T-cell (primary cell): Measurements from ENCODE around the gene DST. TPM values are rescaled to one million over a fixed set of nuclear protein-coding genes. Genes with fewer than 3 reads are reported as not detected.

ENCODE experiments used
- ATAC-seq, 4 experiments: fragments of 200-7000 bp in 3 of 4; fragments of 150-1000 bp in 1 of 4; cut with Tn5 transposase; replicated peaks in 1 of 4; 1 replicate in 3 of 4; 2 replicates in 1 of 4; pipeline ENCODE4 v1.10.0; 2021; ENCODE audit warnings: moderate library complexity in 3 of 4, mild to moderate bottlenecking in 2 of 4, moderate number of reproducible peaks in 1 of 4
- CTCF ChIA-PET, 2 donors: fragments of 300-600 bp; sonication (Branson Sonifier 250); formaldehyde crosslinking; loops; one replicate each; lab custom pipeline; 2022; ENCODE audit warnings: antibody characterized with exemption in 2 of 2; lab: Charles Lee
- POLR2A ChIA-PET, 2 donors: fragments of 300-600 bp; sonication (Branson Sonifier 250); formaldehyde crosslinking; loops; one replicate each; lab custom pipeline; 2022; ENCODE audit warnings: antibody characterized with exemption in 2 of 2; lab: Charles Lee
- DNase-seq, 35 experiments: peaks; one replicate each; pipeline versions ENCODE4 v3.0.0 to v3.0.0-alpha.2; 2013 to 2023
- H3K27ac ChIP-seq: one replicate; pipeline ENCODE4 v1.5.1; 2013; ENCODE audit warnings: low read length
- H3K27me3 ChIP-seq, 2 experiments: replicated peaks in 1 of 2; 1 replicate in 1 of 2; 2 replicates in 1 of 2; pipeline versions ENCODE4 v1.6.1 to v1.7.0; 2013; ENCODE audit warnings: low read length in 1 of 2, mixed read lengths in 1 of 2; ENCODE audit not compliant: control insufficient read depth in 2 of 2, insufficient read depth in 2 of 2; ENCODE audit errors: extremely low read depth in 1 of 2
- H3K36me3 ChIP-seq, 2 donors: 1 replicate in 1 of 2; 2 replicates in 1 of 2; pipeline versions ENCODE4 v1.6.1 to v1.7.0; 2013; ENCODE audit warnings: low read length in 1 of 2; ENCODE audit not compliant: control insufficient read depth in 2 of 2, insufficient read depth in 1 of 2; ENCODE audit errors: extremely low read depth in 1 of 2
- H3K4me1 ChIP-seq, 2 experiments: 1 replicate in 1 of 2; 2 replicates in 1 of 2; pipeline versions ENCODE4 v1.6.1 to v1.7.0; 2013; ENCODE audit warnings: low read length in 2 of 2, mixed read lengths in 1 of 2; ENCODE audit not compliant: insufficient read depth in 2 of 2, control insufficient read depth in 1 of 2; ENCODE audit errors: extremely low read depth in 1 of 2
- H3K4me3 ChIP-seq, 2 donors: 1 replicate in 1 of 2; 2 replicates in 1 of 2; pipeline versions ENCODE4 v1.5.1 to v1.7.0; 2013; ENCODE audit warnings: mild to moderate bottlenecking in 2 of 2, low read length in 1 of 2, moderate library complexity in 1 of 2; ENCODE audit not compliant: control insufficient read depth in 1 of 2; ENCODE audit errors: extremely low read depth in 1 of 2
- H3K9me3 ChIP-seq: 2 replicates; pipeline ENCODE4 v1.7.0; 2013
- H3K27ac Mint-ChIP-seq, 2 donors: one replicate each; pipeline ENCODE4 v1.8.0; 2020 to 2021; ENCODE audit warnings: mild to moderate bottlenecking in 2 of 2, mixed read lengths in 2 of 2
- H3K27me3 Mint-ChIP-seq, 2 donors: one replicate each; pipeline ENCODE4 v1.8.0; 2021 to 2022; ENCODE audit warnings: mixed read lengths in 2 of 2
- H3K36me3 Mint-ChIP-seq: one replicate; pipeline ENCODE4 v1.8.0; 2021; ENCODE audit warnings: mixed read lengths
- H3K4me1 Mint-ChIP-seq, 3 donors: one replicate each; pipeline ENCODE4 v1.8.0; 2020 to 2022; ENCODE audit warnings: mixed read lengths in 3 of 3, mild to moderate bottlenecking in 1 of 3
- H3K4me3 Mint-ChIP-seq, 3 donors: one replicate each; pipeline ENCODE4 v1.8.0; 2020 to 2022; ENCODE audit warnings: mild to moderate bottlenecking in 3 of 3, mixed read lengths in 3 of 3, moderate library complexity in 3 of 3
- H3K9me3 Mint-ChIP-seq, 3 donors: one replicate each; pipeline ENCODE4 v1.8.0; 2020 to 2022; ENCODE audit warnings: mixed read lengths in 3 of 3
- WGBS: methylation state at CpG from one replicate; pipeline ENCODE4 v1.1.5; 2013; ENCODE audit warnings: missing lambda C conversion rate; ENCODE audit not compliant: insufficient coverage; 5-methylcytosine and 5-hydroxymethylcytosine counted together
- total RNA-seq, 35 experiments: library from RNA in 6 of 35; stranded (reverse) in 6 of 35; fragments of 120-200 nt in 1 of 35; gene quantifications; one replicate each; pipeline versions ENCODE4 v1.2.1 to v1.2.4 and lab custom pipeline; 2013 to 2026

DST gene
- total RNA-seq, 5 donors from 2014 or later (not counting 1 experiment from before 2014, with no cell fraction given), result 3.1 to 12.1 (median 7.4) TPM

DNA sequence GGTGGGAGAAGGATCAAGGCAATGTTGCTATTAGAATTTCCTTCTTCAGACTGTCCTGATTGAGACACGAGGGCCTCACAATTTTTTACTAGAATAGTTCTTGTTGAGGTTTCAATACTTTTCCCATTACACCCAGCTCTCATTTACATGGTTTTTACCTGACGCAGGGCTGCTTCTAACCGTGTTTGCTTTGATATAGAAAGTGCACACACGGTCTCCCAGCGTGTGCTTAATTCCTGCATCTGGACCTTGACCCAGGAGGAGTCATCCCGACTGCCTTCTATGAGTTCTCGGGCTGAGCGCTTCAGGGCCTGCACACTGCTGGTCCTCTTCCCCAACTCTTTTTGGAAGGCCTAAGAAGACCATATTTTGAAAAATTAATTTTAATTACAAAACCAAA lies 160.2 kb downstream of the DST start:
- Mint-ChIP-seq H3K4me3 (no peak overlapping the region), H3K9me3 (peaks cover 0 to 12% (median 8%) of the 10 kb centered on the region in 3 donors), H3K27ac (no peak overlapping the region), H3K4me1 (no peaks in the 10 kb centered on the region), H3K27me3 (no peaks in the 10 kb centered on the region), H3K36me3 (no peaks in the 10 kb centered on the region)
- Histone ChIP-seq H3K27ac (no peak overlapping the region), H3K9me3 (no peaks in the 10 kb centered on the region), H3K27me3 (no peaks in the 10 kb centered on the region), H3K4me1 (no peaks in the 10 kb centered on the region), H3K36me3 (no peaks in the 10 kb centered on the region), H3K4me3 (no peak overlapping the region)
- ChIA-PET POLR2A (no interaction called here), CTCF (no interaction called here)
- WGBS, result 94% methylated on average over 5 of the region's 8 CpGs
- ATAC-seq (no peak), DNase-seq (no peak)

DNA sequence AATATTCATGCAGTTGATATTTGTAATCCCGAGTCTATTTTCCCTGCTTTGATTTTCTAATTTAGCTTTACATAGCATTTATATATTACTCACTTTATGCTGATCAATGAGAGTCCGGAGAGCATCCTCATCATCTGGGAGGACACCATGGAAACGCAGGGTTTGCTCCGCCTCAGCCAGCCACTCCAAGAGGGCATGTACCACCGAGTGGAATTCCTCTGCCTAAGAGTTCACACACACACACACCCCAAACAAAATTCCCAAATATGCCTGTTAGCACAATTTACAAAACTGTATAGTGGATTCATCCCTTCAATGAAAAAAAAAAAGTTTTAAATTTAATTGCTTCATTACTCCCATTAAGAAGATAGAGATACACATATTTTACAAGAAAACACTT lies 160.7 kb downstream of the DST start:
- Mint-ChIP-seq H3K4me3 (no peak overlapping the region), H3K27ac (no peak overlapping the region), H3K27me3 (no peaks in the 10 kb centered on the region), H3K9me3 (peaks cover 0 to 12% (median 8%) of the 10 kb centered on the region in 3 donors), H3K36me3 (no peaks in the 10 kb centered on the region), H3K4me1 (no peaks in the 10 kb centered on the region)
- POLR2A ChIA-PET, result no interaction called here
- CTCF ChIA-PET, result no interaction called here
- H3K4me1 ChIP-seq, result no peaks in the 10 kb centered on the region
- DNase-seq (no peak), ATAC-seq (no peak)
- H3K27ac ChIP-seq, result no peak overlapping the region
- no peaks in the 10 kb centered on the region for H3K9me3 ChIP-seq
- no CpG with 5 or more reads among the region's 5 CpGs for WGBS
- no peak overlapping the region for H3K4me3 ChIP-seq
- no peaks in the 10 kb centered on the region for H3K36me3 ChIP-seq
- no peaks in the 10 kb centered on the region for H3K27me3 ChIP-seq

DNA sequence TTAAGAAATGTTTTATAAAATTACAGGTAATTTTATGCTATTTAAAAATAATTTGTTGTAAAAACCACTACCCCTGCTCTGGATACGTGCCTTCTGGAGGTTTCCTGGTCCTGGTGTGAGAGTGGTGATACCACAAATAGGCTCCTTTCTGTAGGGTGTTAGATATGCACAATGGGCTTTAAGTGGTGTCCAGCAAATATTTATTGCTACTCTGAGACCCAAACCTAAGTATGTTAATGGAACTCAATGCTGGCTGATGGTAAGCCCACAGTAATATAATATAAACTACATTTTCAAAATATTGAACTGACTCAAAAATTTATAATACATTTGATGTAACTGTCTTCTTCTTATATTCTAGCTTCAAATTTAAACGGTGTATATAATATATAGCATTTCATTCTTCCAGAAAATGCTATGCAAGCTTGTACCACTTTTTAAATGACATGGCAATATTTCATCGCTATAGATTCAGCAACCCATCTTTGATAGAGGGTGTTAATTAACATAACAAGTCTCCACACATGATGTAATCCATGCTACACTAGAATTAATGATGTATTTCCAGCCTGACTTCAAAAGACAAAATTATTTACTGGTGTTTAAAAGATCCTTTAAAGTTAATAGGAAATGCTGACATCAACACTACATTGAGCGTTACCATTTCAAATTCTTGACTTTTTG lies 161.9 kb downstream of the DST start:
- DNase-seq (no peak), ATAC-seq (no peak)
- Mint-ChIP-seq H3K4me3 (no peak overlapping the region), H3K4me1 (no peaks in the 10 kb centered on the region), H3K36me3 (no peaks in the 10 kb centered on the region), H3K27me3 (no peaks in the 10 kb centered on the region), H3K9me3 (peaks cover 0 to 12% (median 8%) of the 10 kb centered on the region in 3 donors), H3K27ac (no peak overlapping the region)
- no peaks in the 10 kb centered on the region for H3K9me3 ChIP-seq
- H3K4me3 ChIP-seq, result no peak overlapping the region
- ChIA-PET POLR2A (no interaction called here), CTCF (no interaction called here)
- no peaks in the 10 kb centered on the region for H3K4me1 ChIP-seq
- no CpG with 5 or more reads among the region's 4 CpGs for WGBS
- no peaks in the 10 kb centered on the region for H3K27me3 ChIP-seq
- H3K27ac ChIP-seq, result no peak overlapping the region
- H3K36me3 ChIP-seq, result no peaks in the 10 kb centered on the region

DNA sequence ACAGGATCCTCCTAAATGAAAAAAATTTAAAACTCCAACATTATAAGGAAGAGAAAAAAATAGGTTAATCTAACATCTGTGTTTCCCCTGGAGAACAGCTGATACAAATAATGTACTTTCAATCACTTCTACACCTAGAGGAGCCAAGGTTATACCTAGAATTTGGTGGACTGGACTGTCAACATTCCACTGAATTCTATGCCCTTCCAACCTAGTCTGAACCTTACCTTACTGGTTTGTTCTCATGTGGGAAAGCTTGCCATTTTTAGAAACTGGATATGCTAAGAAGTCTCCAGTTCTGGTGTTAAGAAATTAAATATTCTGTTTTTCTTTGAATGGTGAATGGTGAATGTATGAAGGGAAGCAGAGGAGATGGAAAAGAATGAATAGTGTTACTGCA lies 162.4 kb downstream of the DST start:
- H3K27ac Mint-ChIP-seq, result no peak overlapping the region
- H3K4me1 Mint-ChIP-seq, result no peaks in the 10 kb centered on the region
- peaks cover 0 to 12% (median 8%) of the 10 kb centered on the region in 3 donors for H3K9me3 Mint-ChIP-seq
- no peak overlapping the region for H3K4me3 Mint-ChIP-seq
- no peak for DNase-seq
- Histone ChIP-seq H3K27me3 (no peaks in the 10 kb centered on the region), H3K9me3 (no peaks in the 10 kb centered on the region), H3K4me1 (no peaks in the 10 kb centered on the region), H3K4me3 (no peak overlapping the region), H3K36me3 (no peaks in the 10 kb centered on the region), H3K27ac (no peak overlapping the region)
- H3K27me3 Mint-ChIP-seq, result no peaks in the 10 kb centered on the region
- CTCF ChIA-PET, result no interaction called here
- H3K36me3 Mint-ChIP-seq, result no peaks in the 10 kb centered on the region
- POLR2A ChIA-PET, result no interaction called here
- ATAC-seq, result no peak

DNA sequence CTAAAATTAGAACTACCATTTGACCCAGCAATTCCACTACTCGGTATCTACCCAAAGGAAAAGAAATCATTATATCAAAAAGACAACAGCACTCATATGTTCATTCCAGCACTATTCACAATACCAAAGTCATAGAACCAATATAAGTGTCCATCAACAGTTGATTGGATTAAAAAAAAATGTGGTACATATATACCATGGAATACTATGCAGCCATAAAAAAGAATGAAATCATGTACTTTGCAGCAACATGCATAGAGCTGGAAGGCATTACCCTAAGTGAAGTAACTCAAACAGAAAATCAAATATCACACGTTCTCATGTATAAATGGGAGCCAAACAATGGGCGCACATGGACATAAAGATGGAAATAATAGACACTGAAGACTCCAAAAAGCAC lies 163.3 kb downstream of the DST start:
- Histone ChIP-seq H3K4me1 (no peaks in the 10 kb centered on the region), H3K36me3 (no peaks in the 10 kb centered on the region), H3K4me3 (no peak overlapping the region), H3K9me3 (no peaks in the 10 kb centered on the region), H3K27me3 (no peaks in the 10 kb centered on the region), H3K27ac (no peak overlapping the region)
- H3K36me3 Mint-ChIP-seq, result no peaks in the 10 kb centered on the region
- WGBS, result 100% methylated on average over 1 of the region's 3 CpGs
- ChIA-PET CTCF (no interaction called here), POLR2A (no interaction called here)
- H3K27me3 Mint-ChIP-seq, result no peaks in the 10 kb centered on the region
- H3K4me1 Mint-ChIP-seq, result no peaks in the 10 kb centered on the region
- DNase-seq (no peak), ATAC-seq (no peak)
- H3K27ac Mint-ChIP-seq, result no peak overlapping the region
- H3K9me3 Mint-ChIP-seq, result peaks cover 0 to 12% (median 8%) of the 10 kb centered on the region in 3 donors
- no peak overlapping the region for H3K4me3 Mint-ChIP-seq

DNA sequence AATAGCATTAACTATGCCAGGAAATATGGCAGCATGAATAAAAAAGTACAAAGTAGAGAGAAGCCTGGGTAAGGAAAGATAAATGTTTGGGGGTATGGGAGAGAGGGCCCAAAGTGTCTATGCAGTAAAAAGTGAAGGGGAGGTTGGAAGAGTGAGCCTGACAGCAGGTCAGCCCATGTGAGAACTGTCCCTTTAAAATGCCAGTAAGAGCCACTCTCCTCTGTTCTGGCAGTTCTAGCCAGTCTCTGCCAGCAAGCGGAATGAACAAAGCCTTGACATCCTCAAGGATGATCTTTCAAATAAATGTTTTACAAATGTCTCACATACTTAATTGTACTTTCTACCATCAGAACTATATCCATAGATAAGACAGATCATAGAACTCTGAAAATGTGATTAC lies 164.5 kb downstream of the DST start:
- CTCF ChIA-PET, result interaction anchor here in 1 of 2 donors (0.6 kb wide), 1 partner anchor 27 kb away, joined by 4 read pairs; no protein-coding TSS in a partner anchor
- no peaks in the 10 kb centered on the region for H3K4me1 ChIP-seq
- Mint-ChIP-seq H3K27me3 (no peaks in the 10 kb centered on the region), H3K36me3 (no peaks in the 10 kb centered on the region), H3K27ac (no peak overlapping the region), H3K4me3 (no peak overlapping the region), H3K9me3 (peaks cover 0 to 12% (median 8%) of the 10 kb centered on the region in 3 donors), H3K4me1 (no peaks in the 10 kb centered on the region)
- H3K27ac ChIP-seq, result no peak overlapping the region
- no peaks in the 10 kb centered on the region for H3K9me3 ChIP-seq
- no peaks in the 10 kb centered on the region for H3K27me3 ChIP-seq
- WGBS, result 100% methylated on average over 1 of the region's 1 CpG
- no peaks in the 10 kb centered on the region for H3K36me3 ChIP-seq
- POLR2A ChIA-PET, result no interaction called here
- DNase-seq, result no peak
- no peak overlapping the region for H3K4me3 ChIP-seq
- ATAC-seq, result no peak

DNA sequence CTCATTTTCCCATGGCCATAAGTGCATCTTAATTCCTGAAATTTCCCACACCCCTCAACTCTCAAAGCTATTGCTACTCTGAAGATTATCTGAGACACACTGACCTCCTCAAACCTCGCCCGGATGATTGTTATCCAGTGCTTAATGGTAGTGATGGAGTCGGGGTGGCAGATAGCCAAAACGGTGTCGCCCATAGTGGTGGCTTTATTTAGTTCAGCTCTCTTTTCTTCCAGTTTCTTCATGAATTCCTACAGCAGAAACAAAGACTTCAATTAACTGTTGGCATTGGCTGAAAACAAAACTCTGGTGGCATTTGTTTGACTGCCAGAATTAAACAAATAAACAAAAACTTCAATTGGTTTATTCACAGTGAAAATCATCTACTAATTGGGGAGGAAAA lies 165.4 kb downstream of the DST start:
- Mint-ChIP-seq H3K27me3 (no peaks in the 10 kb centered on the region), H3K9me3 (peaks cover 0 to 12% (median 8%) of the 10 kb centered on the region in 3 donors), H3K36me3 (no peaks in the 10 kb centered on the region), H3K4me3 (no peak overlapping the region), H3K27ac (no peak overlapping the region), H3K4me1 (no peaks in the 10 kb centered on the region)
- no peaks in the 10 kb centered on the region for H3K27me3 ChIP-seq
- H3K9me3 ChIP-seq, result no peaks in the 10 kb centered on the region
- DNase-seq (no peak), ATAC-seq (no peak)
- ChIA-PET CTCF (no interaction called here), POLR2A (no interaction called here)
- no peak overlapping the region for H3K27ac ChIP-seq
- H3K36me3 ChIP-seq, result no peaks in the 10 kb centered on the region
- no peak overlapping the region for H3K4me3 ChIP-seq
- no peaks in the 10 kb centered on the region for H3K4me1 ChIP-seq
- no CpG with 5 or more reads among the region's 5 CpGs for WGBS
